ENCODE results near the gene PRDM9.
"Not testable (repeated sequence)": the region's sequence is repeated elsewhere in the genome, so short reads cannot be mapped to it uniquely, and the experiment has no call there.

PRDM9 gene

DNA sequence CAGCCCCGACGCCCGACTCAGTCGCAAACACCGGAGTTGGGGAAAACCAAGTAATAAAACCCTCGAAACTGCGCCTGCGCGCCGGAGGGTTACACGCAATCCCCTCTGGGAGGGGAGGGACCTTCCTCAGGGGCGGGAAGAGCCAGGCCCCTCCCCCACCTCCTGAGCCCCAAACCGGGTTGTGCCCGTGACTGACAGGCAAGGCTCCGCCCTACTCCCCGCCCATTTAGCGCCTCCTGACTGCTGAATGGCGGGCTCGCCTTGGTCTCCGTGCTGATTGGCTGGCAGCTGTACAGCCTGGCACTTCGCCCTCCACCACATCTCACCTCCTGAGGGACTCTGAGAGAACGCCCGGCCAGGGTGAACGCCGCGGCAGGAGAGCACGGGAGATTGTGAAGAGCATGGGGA, at the start of gene PRDM9:
Gene PRDM9 (plus strand): TSS at position 332 of the 408 bp plus-strand sequence. CDS start 1,425 bp downstream, outside the sequence.
- no peak for DNase-seq (ENCODE audit: low spot score)

DNA sequence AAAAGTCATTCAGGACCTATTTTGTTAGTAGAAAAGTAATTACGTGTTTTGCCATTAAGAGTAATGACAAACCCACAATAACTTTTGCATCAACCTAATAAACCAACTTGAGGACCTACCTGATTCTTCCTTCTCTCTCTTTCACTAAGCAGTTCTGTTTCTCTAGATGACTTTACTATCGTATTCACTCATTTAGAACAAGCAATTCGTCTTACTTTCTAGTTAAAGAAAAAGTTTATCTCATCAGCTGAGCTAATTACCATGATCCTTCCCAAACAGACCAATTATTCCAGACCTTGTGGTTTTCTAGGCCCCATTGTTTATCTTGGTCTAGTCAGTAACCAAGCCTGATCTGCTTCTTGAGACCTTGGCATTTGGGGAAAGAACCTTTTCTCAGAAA, 49.6 kb upstream of the PRDM9 start:
- DNase-seq (ENCODE audit: low spot score), result no peak

- DNase-seq (ENCODE audit: low spot score), result no peak
These were observed 48.2 kb upstream of the PRDM9 start for GRCh38 chr5:23459214-23459613.

DNA sequence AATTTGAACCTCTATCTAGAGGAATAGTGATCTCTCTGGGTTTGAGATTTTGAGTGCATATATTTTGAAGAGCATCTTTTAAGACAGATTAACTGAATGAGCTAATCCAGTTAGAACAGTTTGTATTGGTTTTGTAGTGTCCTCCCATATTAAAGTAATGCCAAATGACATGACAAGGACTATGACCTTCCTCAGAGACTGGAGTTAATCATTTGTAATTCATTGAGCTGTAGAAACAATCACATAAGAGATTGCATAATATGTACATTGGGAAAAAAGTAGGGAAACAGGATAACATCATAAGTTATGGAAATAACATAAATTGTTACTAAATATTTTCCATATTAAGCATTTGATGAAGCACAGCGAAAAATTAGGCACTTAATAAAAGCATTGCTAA, 45.8 kb upstream of the PRDM9 start:
- DNase-seq (ENCODE audit: low spot score), result no peak

DNA sequence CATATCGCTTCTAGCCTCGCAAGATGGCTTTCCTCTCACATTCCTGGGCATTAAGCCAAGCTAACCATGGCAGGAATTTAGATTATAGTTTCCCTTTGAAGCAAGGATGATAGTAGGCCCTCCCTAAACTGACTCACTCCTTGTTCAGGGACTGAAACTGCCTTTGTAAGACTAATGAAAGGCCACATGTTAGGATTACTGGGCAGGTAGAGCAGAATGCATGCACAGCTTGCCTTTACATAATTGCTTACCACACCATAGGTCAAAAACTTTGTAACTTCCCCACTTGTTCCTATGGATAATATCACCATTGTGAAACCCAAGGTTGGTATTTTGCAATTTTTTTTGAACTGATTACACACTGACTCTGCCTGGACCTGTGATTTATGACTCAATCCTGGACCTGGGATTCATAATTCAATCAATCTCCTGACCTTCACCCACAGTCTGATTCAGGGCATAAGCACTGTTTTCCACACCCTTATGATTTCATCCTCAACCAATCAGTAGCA, 41.0 kb upstream of the PRDM9 start:
- DNase-seq (ENCODE audit: low spot score), result no peak

DNA sequence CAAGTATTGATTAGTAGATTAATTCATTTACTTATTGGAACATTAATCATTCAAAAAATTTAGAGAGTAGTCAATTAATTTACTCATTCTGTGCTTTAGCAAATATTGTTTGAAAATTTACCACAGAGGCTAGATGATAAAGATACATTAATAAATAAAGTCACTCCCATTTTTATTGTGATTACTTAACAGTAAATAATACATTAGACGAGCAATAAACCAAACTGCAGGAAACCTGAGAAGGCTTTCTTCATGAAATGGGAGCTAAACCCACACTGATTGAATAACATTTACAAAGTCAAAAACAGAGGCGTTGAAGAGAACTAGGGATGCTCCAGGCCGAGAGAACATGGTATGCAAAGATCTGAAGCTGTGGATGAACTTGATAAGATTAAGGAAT, 38.8 kb upstream of the PRDM9 start:
- DNase-seq (ENCODE audit: low spot score), result no peak

- DNase-seq (ENCODE audit: low spot score), result no peak
These were observed 33.5 kb upstream of the PRDM9 start for GRCh38 chr5:23473915-23474314.

DNA sequence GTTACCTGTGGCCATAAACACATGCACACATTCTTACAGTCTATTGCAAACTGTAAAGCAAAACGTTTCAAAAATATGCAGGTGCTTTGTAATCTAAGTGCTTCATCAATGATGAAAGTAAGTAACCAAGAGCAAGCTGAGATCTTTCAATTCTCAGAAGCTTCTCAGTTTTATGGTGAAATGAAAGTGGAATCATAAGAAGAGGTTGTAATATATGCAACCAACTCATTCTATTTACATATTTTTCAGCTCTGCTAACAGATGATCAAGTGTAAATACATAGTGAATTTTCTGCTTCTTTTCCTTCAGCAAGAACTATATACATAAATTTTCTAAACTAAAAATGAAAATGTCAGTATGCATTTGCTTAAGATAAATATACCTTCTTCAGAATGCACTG, 33.1 kb upstream of the PRDM9 start:
- DNase-seq (ENCODE audit: low spot score), result no peak

DNA sequence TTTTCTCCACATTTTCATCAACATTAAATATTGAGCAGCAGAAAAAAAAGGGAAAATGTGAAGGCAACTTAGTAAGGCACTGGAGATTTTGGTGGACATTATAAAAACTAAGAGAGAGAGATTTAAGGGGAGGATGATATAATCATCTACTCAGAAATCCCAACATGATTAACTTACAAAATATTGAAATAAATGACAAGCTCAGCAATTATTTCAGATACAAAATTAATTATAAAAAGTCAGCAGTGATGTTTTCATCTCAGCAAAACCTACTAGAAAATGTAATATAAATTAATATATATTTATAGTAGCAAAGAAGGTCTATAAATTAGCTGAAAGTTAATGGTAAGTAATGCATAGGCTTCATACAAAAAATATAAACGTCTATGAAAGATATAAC, 30.8 kb upstream of the PRDM9 start:
- DNase-seq (ENCODE audit: low spot score), result no peak

GRCh38 chr5:23482642-23483041, 24.8 kb upstream of the PRDM9 start:
- no peak for DNase-seq (ENCODE audit: low spot score)

- no peak for DNase-seq (ENCODE audit: low spot score)
These were observed 24.3 kb upstream of the PRDM9 start for GRCh38 chr5:23483090-23483489.

GRCh38 chr5:23484096-23484495, 23.3 kb upstream of the PRDM9 start:
- no peak for DNase-seq (ENCODE audit: low spot score)

DNA sequence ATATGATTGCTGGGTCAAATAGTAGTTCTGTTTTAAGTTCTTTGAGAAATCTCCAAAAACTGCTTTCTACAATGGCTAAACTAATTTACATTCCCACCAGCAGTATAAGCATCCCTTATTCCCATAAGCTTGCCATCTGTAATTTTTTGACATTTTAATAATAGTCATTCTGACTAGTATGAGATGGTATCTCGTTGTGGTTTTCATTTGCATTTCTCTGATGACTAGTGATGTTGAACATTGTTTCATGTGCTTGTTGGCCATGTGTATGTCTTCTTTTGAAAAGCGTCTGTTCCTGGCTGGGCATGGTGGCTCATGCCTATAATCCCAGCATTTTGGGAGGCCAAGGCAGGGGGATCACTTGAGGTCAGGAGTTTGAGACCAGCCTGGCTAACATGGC, 21.2 kb upstream of the PRDM9 start:
- DNase-seq (ENCODE audit: low spot score), result not testable (repeated sequence)

DNA sequence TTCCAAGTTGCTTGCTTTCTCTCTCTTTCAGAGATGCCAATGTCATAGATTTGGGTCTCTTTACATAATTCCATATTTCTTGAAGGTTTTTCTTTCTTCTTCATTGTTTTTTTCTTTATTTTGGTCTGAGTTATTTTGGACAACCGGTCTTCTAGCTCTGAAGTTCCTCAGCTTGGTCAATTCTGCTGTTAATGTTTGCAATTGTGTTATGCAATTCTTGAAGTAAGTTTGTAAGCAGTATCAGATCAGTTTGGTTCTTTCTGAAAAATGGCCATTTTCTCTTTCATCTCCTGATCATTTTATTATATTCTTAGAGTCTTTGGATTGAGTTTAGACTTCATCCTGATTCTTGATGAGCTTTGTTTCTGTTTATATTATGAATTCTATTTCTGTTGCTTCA, 16.4 kb upstream of the PRDM9 start:
- DNase-seq (ENCODE audit: low spot score), result no peak

- no peak for DNase-seq (ENCODE audit: low spot score)
These were observed 12.9 kb upstream of the PRDM9 start for GRCh38 chr5:23494558-23494957.

DNA sequence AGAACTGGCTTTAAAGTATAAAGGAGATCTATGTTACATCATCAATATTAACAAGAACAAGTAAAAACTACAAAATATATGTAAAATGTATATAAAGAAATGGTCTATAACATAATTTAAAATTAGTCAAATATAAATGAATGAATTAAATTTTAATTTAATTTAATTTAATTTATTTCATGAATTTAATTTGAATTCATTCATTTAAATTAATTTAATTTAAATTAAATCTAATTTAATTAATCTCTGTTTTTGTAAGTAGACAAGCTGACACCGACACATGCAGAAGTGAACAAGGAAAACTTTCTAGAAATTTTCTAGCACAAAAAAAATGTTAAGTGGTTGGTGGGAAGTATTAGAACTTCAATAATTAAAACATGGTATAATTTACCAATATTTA, 10.8 kb upstream of the PRDM9 start:
- DNase-seq (ENCODE audit: low spot score), result no peak

GRCh38 chr5:23506329-23507236, 826 bp upstream of the PRDM9 start:
- DNase-seq (ENCODE audit: low spot score), result no peak

DNA sequence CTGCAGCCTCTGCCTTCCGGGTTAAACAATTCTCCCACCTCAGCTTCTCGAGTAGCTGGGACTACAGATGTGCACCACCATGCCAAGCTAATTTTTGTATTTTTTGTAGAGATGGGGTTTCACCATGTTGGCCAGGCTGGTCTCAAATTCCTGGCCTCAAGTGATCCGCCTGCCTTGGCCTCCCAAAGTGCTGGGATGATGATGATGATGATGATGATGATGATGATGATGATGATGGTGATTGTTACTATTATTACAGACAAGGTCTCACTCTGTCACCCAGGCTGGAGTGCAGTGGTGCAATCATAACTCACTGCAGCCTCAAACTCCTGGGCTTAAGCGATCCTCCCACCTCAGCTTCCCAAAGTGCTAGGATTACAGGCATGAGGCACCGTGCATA, 3.0 kb downstream of the PRDM9 start:
- DNase-seq (ENCODE audit: low spot score), result not testable (repeated sequence)

DNA sequence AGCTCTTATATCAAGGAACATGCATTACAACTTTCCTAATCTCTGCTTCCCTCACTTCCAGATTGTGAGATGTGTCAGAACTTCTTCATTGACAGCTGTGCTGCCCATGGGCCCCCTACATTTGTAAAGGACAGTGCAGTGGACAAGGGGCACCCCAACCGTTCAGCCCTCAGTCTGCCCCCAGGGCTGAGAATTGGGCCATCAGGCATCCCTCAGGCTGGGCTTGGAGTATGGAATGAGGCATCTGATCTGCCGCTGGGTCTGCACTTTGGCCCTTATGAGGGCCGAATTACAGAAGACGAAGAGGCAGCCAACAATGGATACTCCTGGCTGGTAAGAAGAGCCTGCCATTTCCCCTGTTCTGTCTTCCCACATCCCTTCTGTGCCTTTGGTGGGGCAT, 15.1 kb downstream of the PRDM9 start:
- DNase-seq (ENCODE audit: low spot score), result no peak

GRCh38 chr5:23523031-23523430, 15.6 kb downstream of the PRDM9 start:
- no peak for DNase-seq (ENCODE audit: low spot score)

GRCh38 chr5:23523998-23524397, 16.6 kb downstream of the PRDM9 start:
- DNase-seq (ENCODE audit: low spot score), result no peak

- no peak for DNase-seq (ENCODE audit: low spot score)
These were observed 18.3 kb downstream of the PRDM9 start for GRCh38 chr5:23525751-23526150.

DNA sequence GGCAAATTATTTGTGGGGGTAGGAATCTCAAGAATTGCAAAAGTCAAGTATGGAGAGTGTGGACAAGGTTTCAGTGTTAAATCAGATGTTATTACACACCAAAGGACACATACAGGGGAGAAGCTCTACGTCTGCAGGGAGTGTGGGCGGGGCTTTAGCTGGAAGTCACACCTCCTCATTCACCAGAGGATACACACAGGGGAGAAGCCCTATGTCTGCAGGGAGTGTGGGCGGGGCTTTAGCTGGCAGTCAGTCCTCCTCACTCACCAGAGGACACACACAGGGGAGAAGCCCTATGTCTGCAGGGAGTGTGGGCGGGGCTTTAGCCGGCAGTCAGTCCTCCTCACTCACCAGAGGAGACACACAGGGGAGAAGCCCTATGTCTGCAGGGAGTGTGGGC, 19.2 kb downstream of the PRDM9 start:
- DNase-seq (ENCODE audit: low spot score), result not testable (repeated sequence)
